HepG2 (cell line): ENCODE measurements around the gene PHACTR3. TPM values are rescaled to one million over a fixed set of nuclear protein-coding genes. Genes with fewer than 3 reads are reported as not detected.
A peak's percentile ranks its signal among the peaks of the same experiment; 100 is the strongest.

ENCODE experiments used
- ATAC-seq: fragments of 200-7000 bp; cut with Tn5 transposase; 3 replicates; pipeline ENCODE4 v1.9.1; 2020; ENCODE audit warnings: mild to moderate bottlenecking, moderate library complexity
- BruUV-seq: library from RNA; stranded (reverse); fragments of 400-500 nt; replicated peaks from 2 replicates; lab custom pipeline; 2021; lab: Mats Ljungman, UMichigan
- CTCF ChIA-PET: fragments of 300-600 bp; formaldehyde crosslinking; extraction: SDS; loops from one replicate; lab custom pipeline; 2021; ENCODE audit warnings: low total read pairs, inconsistent platforms, low intra/inter-chr PET ratio; lab: Yijun Ruan, JAX
- POLR2A ChIA-PET: fragments of 350-600 bp; sonication (Branson Sonifier 250); formaldehyde crosslinking; loops from one replicate; lab custom pipeline; 2020; ENCODE audit warnings: antibody characterized with exemption, inconsistent platforms; lab: Yijun Ruan, JAX
- DNase-seq: peaks from one replicate; pipeline ENCODE4 v3.0.0-alpha.2; 2015; ENCODE audit warnings: low spot score
- FAIRE-seq: peaks from 3 replicates; lab custom pipeline; 2011; peaks lifted over from hg19 to GRCh38; lab: Jason Lieb, UNC
- H2AFZ ChIP-seq: one replicate; pipeline ENCODE4 v1.6.1; 2011; ENCODE audit warnings: low read length, inconsistent platforms
- H3K27ac ChIP-seq: fragments of 300-600 bp; 3 replicates; pipeline ENCODE4 v1.8.0; 2011; ENCODE audit warnings: mixed run types, mild to moderate bottlenecking, mixed read lengths, low read length, inconsistent platforms; ENCODE audit not compliant: insufficient read depth; ENCODE audit errors: extremely low read length
- H3K27me3 ChIP-seq, 2 experiments: fragments of 200-600 bp in 1 of 2; 2 replicates in 1 of 2; 3 replicates in 1 of 2; pipeline versions ENCODE4 v1.6.0 to v1.8.0; 2011; ENCODE audit warnings: low read length in 2 of 2, mild to moderate bottlenecking in 2 of 2, moderate library complexity in 2 of 2, inconsistent platforms in 1 of 2; ENCODE audit not compliant: insufficient read depth in 2 of 2, control insufficient read depth in 1 of 2
- H3K36me3 ChIP-seq, 2 experiments: fragments of 200-600 bp in 1 of 2; replicated peaks in 1 of 2; 2 replicates in 1 of 2; 3 replicates in 1 of 2; pipeline versions ENCODE4 v1.5.1 to v1.8.0; 2011; ENCODE audit warnings: low read length in 2 of 2, inconsistent platforms in 1 of 2; ENCODE audit not compliant: insufficient read depth in 2 of 2, control insufficient read depth in 1 of 2
- H3K4me1 ChIP-seq: 2 replicates; pipeline ENCODE4 v1.5.1; 2012; ENCODE audit warnings: low read length, inconsistent platforms; ENCODE audit not compliant: insufficient read depth
- H3K4me2 ChIP-seq: 2 replicates; pipeline ENCODE4 v1.6.0; 2011; ENCODE audit warnings: low read depth, low read length, inconsistent platforms
- H3K4me3 ChIP-seq, 3 experiments: fragments of 200-600 bp in 1 of 3; sonication (generic), shearing (Covaris generic) in 1 of 3; replicated peaks in 1 of 3; 2 replicates each; pipeline ENCODE4 v1.5.1; 2011 to 2016; ENCODE audit warnings: low read length in 3 of 3, inconsistent platforms in 2 of 3, low read depth in 2 of 3, mild to moderate bottlenecking in 2 of 3, control low read depth in 1 of 3, mixed read lengths in 1 of 3; ENCODE audit not compliant: insufficient read depth in 1 of 3
- H3K79me2 ChIP-seq: one replicate; pipeline ENCODE4 v1.6.1; 2011; ENCODE audit warnings: low read length, inconsistent platforms; ENCODE audit not compliant: insufficient read depth
- H3K9ac ChIP-seq: 2 replicates; pipeline ENCODE4 v1.6.0; 2011; ENCODE audit warnings: mild to moderate bottlenecking, low read depth, low read length, inconsistent platforms; ENCODE audit not compliant: insufficient read depth
- H3K9me3 ChIP-seq: 2 replicates; pipeline ENCODE4 v1.5.1; 2012; ENCODE audit warnings: mild to moderate bottlenecking, low read length
- H4K20me1 ChIP-seq: 2 replicates; pipeline ENCODE4 v1.6.0; 2011; ENCODE audit warnings: inconsistent platforms, mild to moderate bottlenecking, low read length, moderate library complexity; ENCODE audit not compliant: insufficient read depth
- ARNT ChIP-seq: fragments of 450-650 bp; IDR thresholded peaks from 2 replicates; pipeline ENCODE4 v1.6.1; 2017
- CENPX ChIP-seq: sonication (generic); formaldehyde crosslinking; IDR thresholded peaks from 2 replicates; pipeline ENCODE4 v1.9.0; 2021; ENCODE audit warnings: mild to moderate bottlenecking, missing genetic modification reagents, moderate library complexity
- DDIT3 ChIP-seq: sonication (generic); formaldehyde crosslinking; IDR thresholded peaks from 2 replicates; pipeline ENCODE4 v1.4.0; 2020; ENCODE audit warnings: mild to moderate bottlenecking, missing genetic modification reagents
- ETV5 ChIP-seq: IDR thresholded peaks from 2 replicates; pipeline ENCODE4 v1.6.1; 2018; ENCODE audit warnings: missing biosample characterization, missing genetic modification reagents, inconsistent platforms, borderline replicate concordance
- GATAD1 ChIP-seq: IDR thresholded peaks from 2 replicates; pipeline ENCODE4 v1.6.1; 2016; ENCODE audit warnings: missing genetic modification reagents, missing compliant biosample characterization
- IKZF1 ChIP-seq: fragments of 450-650 bp; IDR thresholded peaks from 2 replicates; pipeline ENCODE4 v1.7.1; 2016
- MIER2 ChIP-seq: IDR thresholded peaks from 2 replicates; pipeline ENCODE4 v1.6.1; 2016; ENCODE audit warnings: missing biosample characterization, missing genetic modification reagents
- MTERF4 ChIP-seq: sonication (generic); formaldehyde crosslinking; IDR thresholded peaks from 2 replicates; pipeline ENCODE4 v1.8.0; 2023; ENCODE audit warnings: mild to moderate bottlenecking, missing genetic modification reagents
- POLR2AphosphoS5 ChIP-seq: IDR thresholded peaks from 2 replicates; pipeline ENCODE4 v1.6.1; 2012; ENCODE audit warnings: low read depth, low read length
- SATB2 ChIP-seq: sonication (generic); formaldehyde crosslinking; IDR thresholded peaks from 2 replicates; pipeline ENCODE4 v1.5.0; 2020; ENCODE audit warnings: missing genetic modification reagents
- SMARCC2 ChIP-seq: fragments of 450-650 bp; IDR thresholded peaks from 2 replicates; pipeline ENCODE4 v1.6.1; 2017; ENCODE audit warnings: antibody characterized with exemption, mild to moderate bottlenecking
- SRSF4 ChIP-seq: fragments of 200-400 bp; formaldehyde crosslinking; IDR thresholded peaks from one replicate; pipeline ENCODE4 v1.6.1; 2018; ENCODE audit warnings: mild to moderate bottlenecking, low read depth, low read length, moderate library complexity; ENCODE audit not compliant: poor library complexity, severe bottlenecking
- ZNF136 ChIP-seq: sonication (generic); formaldehyde crosslinking; IDR thresholded peaks from 2 replicates; pipeline ENCODE4 v1.8.1; 2022; ENCODE audit warnings: low read depth, mild to moderate bottlenecking, moderate library complexity, missing genetic modification reagents
- ZNF543 ChIP-seq: sonication (generic); formaldehyde crosslinking; IDR thresholded peaks from 2 replicates; pipeline ENCODE4 v1.4.0; 2020; ENCODE audit warnings: mild to moderate bottlenecking, missing genetic modification reagents
- ZNF629 ChIP-seq: sonication (generic); formaldehyde crosslinking; conservative IDR thresholded peaks from 2 replicates; pipeline ENCODE4 v1.5.0; 2020; ENCODE audit warnings: missing genetic modification reagents
- WGBS: methylation state at CpG from one replicate; pipeline ENCODE4 v1.1.6; 2017; ENCODE audit warnings: low lambda C conversion rate; 5-methylcytosine and 5-hydroxymethylcytosine counted together
- in situ Hi-C: cut with HindIII; loops from 2 replicates; pipeline ENCODE4 v1.10.0; 2017; ENCODE audit warnings: low pct_unique_long_range_greater_than_20kb; ENCODE audit not compliant: extremely low pct_ligation_motif_present
- intact Hi-C: fragments of 100-400 bp; cut with micrococcal nuclease; formaldehyde crosslinking; loops from one replicate; pipeline ENCODE4 v1.10.0; 2022; ENCODE audit not compliant: unreplicated experiment
- polyA plus RNA-seq, 8 experiments: library from polyadenylated mRNA; depleted of rRNA in 3 of 8; stranded (reverse) in 7 of 8; unstranded in 1 of 8; fragments of >200 nt; fragmentation: Illumina TruSeq in 4 of 8; extraction: Trizol in 4 of 8; gene quantifications; 2 replicates each; pipeline versions ENCODE4 v1.2.1 to v1.2.3, GENCODE V29; 2011 to 2016; ENCODE audit warnings: low read depth in 4 of 8, missing spikeins in 1 of 8, mixed read lengths in 1 of 8; ENCODE audit not compliant: insufficient read depth in 1 of 8
- total RNA-seq, 5 experiments: library from RNA; depleted of rRNA; stranded (reverse); fragments of >200 nt; fragmentation: Illumina TruSeq; extraction: Trizol; gene quantifications; 2 replicates each; pipeline ENCODE4 v1.2.3, GENCODE V29; 2016; ENCODE audit warnings: low read depth in 1 of 5
- TF ChIP-seq, protein P1 (sequence below): sonication (generic); formaldehyde crosslinking; conservative IDR thresholded peaks from 2 replicates; pipeline ENCODE4 v1.5.0; 2020; ENCODE audit warnings: missing genetic modification reagents

PHACTR3 gene
- total and polyA plus RNA-seq, 2 of the 13 experiments (the other 11 are each of a cell fraction or from before 2014, with no cell fraction given) = not detected

DNA sequence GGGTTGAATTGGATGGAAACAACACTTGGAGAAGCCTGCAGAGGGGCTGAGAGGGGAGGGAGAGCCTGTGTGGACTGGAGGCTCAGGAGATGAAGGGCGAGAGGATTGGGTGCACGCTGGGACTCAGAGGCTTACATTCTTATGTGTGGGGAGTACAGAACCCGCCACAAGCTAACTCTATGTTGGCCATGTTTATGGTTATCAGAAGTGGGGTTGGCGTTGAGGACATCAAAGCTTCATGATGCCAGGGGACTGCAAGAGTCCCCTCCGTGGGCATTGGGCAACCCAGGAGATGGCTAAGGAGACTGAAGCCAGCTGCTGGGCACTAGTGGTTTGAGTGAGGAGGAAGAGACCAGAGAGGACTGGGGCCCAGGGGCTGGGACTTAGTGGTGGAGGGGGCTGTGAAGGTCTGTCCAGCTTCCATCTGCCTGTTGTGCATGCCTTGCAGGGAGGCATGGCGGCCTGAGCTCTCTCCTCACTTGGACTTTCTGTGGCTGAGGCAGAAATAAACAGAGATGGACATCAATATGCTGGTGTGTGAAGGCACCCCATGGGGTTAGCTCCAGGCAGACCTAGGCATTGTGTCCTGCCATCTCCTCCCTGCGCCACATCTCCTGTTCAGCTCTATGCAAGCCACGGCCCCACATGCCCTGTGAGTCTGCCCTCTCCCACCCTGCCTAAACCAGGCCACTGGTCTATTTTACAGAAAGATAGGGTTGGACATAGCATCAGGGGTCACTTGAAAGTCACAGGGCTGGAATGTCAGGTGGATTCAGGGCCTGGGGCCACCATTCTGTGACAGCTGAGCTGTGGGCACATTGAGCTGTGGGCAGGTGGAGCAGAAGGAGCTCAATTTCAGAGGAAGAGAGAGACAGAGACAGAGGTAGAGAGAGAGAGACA lies 61.6 kb downstream of the PHACTR3 start:
- BruUV-seq = no TSS peak
- peaks cover 7 to 82% of the 10 kb centered on the region in 2 experiments; a peak in 4 of 5 replicates for H3K27me3 ChIP-seq
- intact Hi-C loops (no loop called here), in situ Hi-C loops (no loop called here)
- H3K4me1 ChIP-seq = no peaks in the 10 kb centered on the region
- FAIRE-seq (no peak), DNase-seq (no peak), ATAC-seq (no peak)
- POLR2A ChIA-PET = interaction anchor here (0.6 kb wide), 1 partner anchor 1349 kb away, joined by 3 read pairs; no protein-coding TSS in a partner anchor
- H3K4me2 ChIP-seq = no peak overlapping the region
- no peak overlapping the region for H3K27ac ChIP-seq
- no peaks in the 10 kb centered on the region for H4K20me1 ChIP-seq
- WGBS = 1% methylated on average over 7 of the region's 8 CpGs
- no peaks in the 10 kb centered on the region for H3K36me3 ChIP-seq
- CTCF ChIA-PET = no interaction called here
- no peaks in the 10 kb centered on the region for H3K9me3 ChIP-seq
- H3K9ac ChIP-seq = no peak overlapping the region
- no peak overlapping the region for H3K4me3 ChIP-seq
- H3K79me2 ChIP-seq = no peaks in the 10 kb centered on the region
- TF ChIP-seq ZNF629 (CRISPR knock-in tag) (no peak), IKZF1 (0 out of 2 replicates have a peak, but pooled peaks have one; percentile 28), SRSF4 (no peak), GATAD1 (CRISPR knock-in tag) (no peak), SATB2 (CRISPR knock-in tag) (no peak), ETV5 (CRISPR knock-in tag) (no peak)
- H2AFZ ChIP-seq = no peak overlapping the region

- in situ Hi-C loops = no loop called here
- intact Hi-C loops = no loop called here
- Histone ChIP-seq H3K4me1 (no peaks in the 10 kb centered on the region), H3K9ac (no peak overlapping the region), H3K9me3 (no peaks in the 10 kb centered on the region), H3K27me3 (peaks cover 6 to 76% of the 10 kb centered on the region in 2 experiments; a peak in 4 of 5 replicates), H3K4me3 (no peak overlapping the region), H2AFZ (no peak overlapping the region), H3K4me2 (no peak overlapping the region), H3K79me2 (no peaks in the 10 kb centered on the region), H4K20me1 (no peaks in the 10 kb centered on the region), H3K27ac (no peak overlapping the region), H3K36me3 (no peaks in the 10 kb centered on the region)
- ChIA-PET CTCF (no interaction called here), POLR2A (interaction anchor here (0.6 kb wide), 1 partner anchor 1349 kb away, joined by 3 read pairs; no protein-coding TSS in a partner anchor)
- ATAC-seq (no peak), FAIRE-seq (no peak), DNase-seq (no peak)
- WGBS = 18% methylated on average over 7 of the region's 7 CpGs
- BruUV-seq = no TSS peak
- TF ChIP-seq DDIT3 (CRISPR knock-in tag) = no peak
- TF ChIP-seq ARNT = no peak
- TF ChIP-seq MTERF4 (CRISPR knock-in tag) = no peak
- no peak for TF ChIP-seq SMARCC2
- TF ChIP-seq ZNF543 (CRISPR knock-in tag) = no peak
- TF ChIP-seq, protein P1, sequence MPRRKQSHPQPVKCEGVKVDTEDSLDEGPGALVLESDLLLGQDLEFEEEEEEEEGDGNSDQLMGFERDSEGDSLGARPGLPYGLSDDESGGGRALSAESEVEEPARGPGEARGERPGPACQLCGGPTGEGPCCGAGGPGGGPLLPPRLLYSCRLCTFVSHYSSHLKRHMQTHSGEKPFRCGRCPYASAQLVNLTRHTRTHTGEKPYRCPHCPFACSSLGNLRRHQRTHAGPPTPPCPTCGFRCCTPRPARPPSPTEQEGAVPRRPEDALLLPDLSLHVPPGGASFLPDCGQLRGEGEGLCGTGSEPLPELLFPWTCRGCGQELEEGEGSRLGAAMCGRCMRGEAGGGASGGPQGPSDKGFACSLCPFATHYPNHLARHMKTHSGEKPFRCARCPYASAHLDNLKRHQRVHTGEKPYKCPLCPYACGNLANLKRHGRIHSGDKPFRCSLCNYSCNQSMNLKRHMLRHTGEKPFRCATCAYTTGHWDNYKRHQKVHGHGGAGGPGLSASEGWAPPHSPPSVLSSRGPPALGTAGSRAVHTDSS (CRISPR knock-in tag) = no peak
- TF ChIP-seq POLR2AphosphoS5 = no peak
- TF ChIP-seq CENPX (CRISPR knock-in tag) = no peak
- no peak for TF ChIP-seq MIER2 (CRISPR knock-in tag)
- TF ChIP-seq ZNF136 = no peak
Measured at GRCh38 chr20:59666586-59666985, 62.2 kb downstream of the PHACTR3 start.
